PC-3 (cell line): ENCODE data around the gene STX2. TPM values are rescaled to one million over a fixed set of nuclear protein-coding genes. Genes with fewer than 3 reads are reported as not detected.

Source experiments
- ATAC-seq: fragments of 200-7000 bp; cut with Tn5 transposase; 2 replicates; pipeline ENCODE4 v1.9.1; 2020; ENCODE audit warnings: mild to moderate bottlenecking, moderate library complexity
- BruUV-seq: library from RNA; stranded (reverse); fragments of 400-500 nt; replicated peaks from 2 replicates; lab custom pipeline; 2021; lab: Mats Ljungman, UMichigan
- CTCF ChIA-PET: fragments of 300-600 bp; sonication (Branson Sonifier 250); formaldehyde crosslinking; loops from one replicate; lab custom pipeline; 2022; ENCODE audit warnings: antibody characterized with exemption; lab: Charles Lee
- POLR2A ChIA-PET: fragments of 300-600 bp; sonication (Branson Sonifier 250); formaldehyde crosslinking; loops from one replicate; lab custom pipeline; 2022; ENCODE audit warnings: antibody characterized with exemption; ENCODE audit not compliant: unreplicated experiment; lab: Charles Lee
- DNase-seq: peaks from one replicate; pipeline ENCODE4 v3.0.0-alpha.2; 2015
- H2AFZ ChIP-seq: fragments of 300-600 bp; sonication (generic); 2 replicates; pipeline ENCODE4 v1.6.0; 2016; ENCODE audit warnings: antibody characterized with exemption, low read length
- H3F3A ChIP-seq: fragments of 300-600 bp; sonication (generic); one replicate; pipeline ENCODE4 v1.6.0; 2017; ENCODE audit warnings: antibody characterized with exemption, low read length, control low read depth, mild to moderate bottlenecking; ENCODE audit not compliant: unreplicated experiment
- H3K27ac ChIP-seq: fragments of 300-600 bp; sonication (generic); 2 replicates; pipeline ENCODE4 v1.5.1; 2016; ENCODE audit warnings: mild to moderate bottlenecking, low read length
- H3K27me3 ChIP-seq: fragments of 300-600 bp; sonication (generic); 2 replicates; pipeline ENCODE4 v1.6.1; 2016; ENCODE audit warnings: low read length, mixed read lengths
- H3K36me3 ChIP-seq: fragments of 300-600 bp; sonication (generic); 2 replicates; pipeline ENCODE4 v1.6.1; 2016; ENCODE audit warnings: low read depth, mixed run types, low read length, mixed read lengths
- H3K4me1 ChIP-seq: fragments of 300-600 bp; sonication (generic); 2 replicates; pipeline ENCODE4 v1.5.1; 2016; ENCODE audit warnings: low read length; ENCODE audit not compliant: insufficient read depth
- H3K4me2 ChIP-seq: fragments of 300-600 bp; sonication (generic); 2 replicates; pipeline ENCODE4 v1.6.0; 2016; ENCODE audit warnings: low read length
- H3K4me3 ChIP-seq: fragments of 300-600 bp; sonication (generic); 2 replicates; pipeline ENCODE4 v1.5.1; 2016; ENCODE audit warnings: mild to moderate bottlenecking, low read length, mixed read lengths
- H3K79me2 ChIP-seq: fragments of 300-600 bp; sonication (generic); 2 replicates; pipeline ENCODE4 v1.6.1; 2017; ENCODE audit warnings: low read length, mixed read lengths
- H3K9ac ChIP-seq: fragments of 300-600 bp; sonication (generic); 2 replicates; pipeline ENCODE4 v1.6.0; 2016; ENCODE audit warnings: mild to moderate bottlenecking, low read length
- H3K9me2 ChIP-seq: fragments of 300-600 bp; sonication (generic); replicated peaks from 2 replicates; pipeline ENCODE4 v1.6.1; 2016; ENCODE audit warnings: mixed run types, low read length, mixed read lengths
- H3K9me3 ChIP-seq: fragments of 300-600 bp; sonication (generic); 2 replicates; pipeline ENCODE4 v1.6.1; 2016; ENCODE audit warnings: low read length, mixed read lengths
- H4K20me1 ChIP-seq: fragments of 300-600 bp; sonication (generic); 2 replicates; pipeline ENCODE4 v1.6.1; 2016; ENCODE audit warnings: low read length, mixed read lengths
- CTCF ChIP-seq: fragments of 300-600 bp; sonication (generic); conservative IDR thresholded peaks from 2 replicates; pipeline ENCODE4 v1.5.1; 2017; ENCODE audit warnings: antibody characterized with exemption, low read depth, mild to moderate bottlenecking, low read length
- EZH2 ChIP-seq: fragments of 300-600 bp; sonication (generic); IDR thresholded peaks from one replicate; pipeline ENCODE4 v1.6.1; 2017; ENCODE audit warnings: antibody characterized with exemption, mild to moderate bottlenecking, low read length; ENCODE audit not compliant: unreplicated experiment
- EZH2phosphoT487 ChIP-seq: fragments of 300-600 bp; sonication (generic); IDR thresholded peaks from 2 replicates; pipeline ENCODE4 v1.6.1; 2018; ENCODE audit warnings: mild to moderate bottlenecking, antibody characterized with exemption, low read length, borderline replicate concordance
- intact Hi-C: fragments of 100-400 bp; cut with micrococcal nuclease; formaldehyde crosslinking; loops from 2 replicates; pipeline ENCODE4 v1.9.0; 2023
- total RNA-seq: library from RNA; depleted of rRNA; stranded (reverse); fragments of >200 nt; gene quantifications from 2 replicates; pipeline ENCODE4 v1.2.3, GENCODE V29; 2014

STX2 gene
- total RNA-seq, 1 experiment from 2014 or later, result 18.2 TPM

DNA sequence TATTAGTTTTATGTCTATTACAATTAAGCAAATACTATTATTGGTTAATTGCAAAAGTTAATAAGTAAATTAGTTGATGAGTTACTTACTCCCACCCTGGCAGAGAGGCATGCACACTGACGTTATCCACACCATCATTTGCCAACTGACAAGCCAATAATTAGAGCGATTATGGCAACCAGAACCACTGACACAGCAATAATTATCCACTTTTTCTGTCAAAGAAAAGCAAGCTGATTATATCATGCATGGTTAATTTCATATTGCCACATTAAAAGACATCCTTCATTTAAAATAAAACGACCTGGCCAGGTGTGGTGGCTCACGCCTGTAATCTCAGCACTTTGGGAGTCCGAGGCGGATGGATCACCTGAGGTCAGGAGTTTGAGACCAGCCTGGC, 43.1 kb downstream of the STX2 start:
- Histone ChIP-seq H3K4me2 (no peak overlapping the region), H3K4me3 (no peak overlapping the region), H3K27me3 (no peaks in the 10 kb centered on the region), H3K4me1 (peaks cover 13% of the 10 kb centered on the region), H2AFZ (no peak overlapping the region), H3K9me2 (no peaks in the 10 kb centered on the region), H3K9me3 (no peaks in the 10 kb centered on the region), H3K36me3 (no peaks in the 10 kb centered on the region), H3K27ac (no peak overlapping the region), H3K79me2 (no peaks in the 10 kb centered on the region), H3K9ac (no peak overlapping the region), H3F3A (peaks cover 6% of the 10 kb centered on the region), H4K20me1 (no peaks in the 10 kb centered on the region)
- intact Hi-C loops, result no loop called here
- TF ChIP-seq EZH2phosphoT487 (no peak), CTCF (no peak)
- ChIA-PET CTCF (no interaction called here), POLR2A (no interaction called here)
- BruUV-seq, result no TSS peak
- no peak for ATAC-seq
- DNase-seq, result no peak

DNA sequence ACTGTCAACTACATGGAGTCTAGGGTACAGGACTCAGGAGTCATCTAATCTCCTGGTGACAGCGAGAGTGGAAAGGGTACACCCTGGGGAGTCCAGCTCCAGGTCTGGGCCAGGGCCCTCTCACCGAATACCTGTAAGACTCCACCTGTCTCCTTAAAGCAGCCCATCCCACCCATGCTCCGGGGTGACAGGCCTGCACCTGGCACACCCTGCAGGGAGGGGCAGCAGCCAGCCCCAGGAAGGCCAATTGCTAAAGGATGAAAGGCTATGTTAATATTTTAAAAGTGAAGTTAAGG, 45.5 kb downstream of the STX2 start:
- peaks cover 2% of the 10 kb centered on the region for H3K4me1 ChIP-seq
- peaks cover 2% of the 10 kb centered on the region for H3F3A ChIP-seq
- no TSS peak for BruUV-seq
- no peak overlapping the region for H3K9ac ChIP-seq
- TF ChIP-seq CTCF (no peak), EZH2phosphoT487 (no peak), EZH2 (no peak)
- no peak for ATAC-seq
- no peaks in the 10 kb centered on the region for H3K9me2 ChIP-seq
- H3K36me3 ChIP-seq, result no peaks in the 10 kb centered on the region
- H3K27ac ChIP-seq, result no peak overlapping the region
- DNase-seq, result no peak
- H3K9me3 ChIP-seq, result no peaks in the 10 kb centered on the region
- intact Hi-C loops, result no loop called here
- H3K79me2 ChIP-seq, result no peaks in the 10 kb centered on the region
- no peaks in the 10 kb centered on the region for H4K20me1 ChIP-seq
- H3K4me3 ChIP-seq, result no peak overlapping the region
- ChIA-PET CTCF (no interaction called here), POLR2A (no interaction called here)
- H3K4me2 ChIP-seq, result no peak overlapping the region
- H2AFZ ChIP-seq, result no peak overlapping the region
- no peaks in the 10 kb centered on the region for H3K27me3 ChIP-seq

GRCh38 chr12:130792821-130793553, 46.1 kb downstream of the STX2 start:
- intact Hi-C loops, result no loop called here
- ChIA-PET CTCF (no interaction called here), POLR2A (no interaction called here)
- BruUV-seq, result no TSS peak
- ATAC-seq, result no peak
- H3K4me1 ChIP-seq, result no peaks in the 10 kb centered on the region
- no peaks in the 10 kb centered on the region for H3K27me3 ChIP-seq
- H3K9me2 ChIP-seq, result no peaks in the 10 kb centered on the region
- DNase-seq, result no peak
- H3K4me2 ChIP-seq, result no peak overlapping the region
- H3K9me3 ChIP-seq, result no peaks in the 10 kb centered on the region
- no peak overlapping the region for H2AFZ ChIP-seq
- H3K79me2 ChIP-seq, result no peaks in the 10 kb centered on the region
- H3K9ac ChIP-seq, result no peak overlapping the region
- no peaks in the 10 kb centered on the region for H4K20me1 ChIP-seq
- no peaks in the 10 kb centered on the region for H3K36me3 ChIP-seq
- H3F3A ChIP-seq, result no peaks in the 10 kb centered on the region
- TF ChIP-seq CTCF (no peak), EZH2phosphoT487 (no peak), EZH2 (no peak)
- no peak overlapping the region for H3K27ac ChIP-seq
- H3K4me3 ChIP-seq, result no peak overlapping the region
